Measurements from ENCODE around the gene GPC1.

The GPC1 gene

DNA sequence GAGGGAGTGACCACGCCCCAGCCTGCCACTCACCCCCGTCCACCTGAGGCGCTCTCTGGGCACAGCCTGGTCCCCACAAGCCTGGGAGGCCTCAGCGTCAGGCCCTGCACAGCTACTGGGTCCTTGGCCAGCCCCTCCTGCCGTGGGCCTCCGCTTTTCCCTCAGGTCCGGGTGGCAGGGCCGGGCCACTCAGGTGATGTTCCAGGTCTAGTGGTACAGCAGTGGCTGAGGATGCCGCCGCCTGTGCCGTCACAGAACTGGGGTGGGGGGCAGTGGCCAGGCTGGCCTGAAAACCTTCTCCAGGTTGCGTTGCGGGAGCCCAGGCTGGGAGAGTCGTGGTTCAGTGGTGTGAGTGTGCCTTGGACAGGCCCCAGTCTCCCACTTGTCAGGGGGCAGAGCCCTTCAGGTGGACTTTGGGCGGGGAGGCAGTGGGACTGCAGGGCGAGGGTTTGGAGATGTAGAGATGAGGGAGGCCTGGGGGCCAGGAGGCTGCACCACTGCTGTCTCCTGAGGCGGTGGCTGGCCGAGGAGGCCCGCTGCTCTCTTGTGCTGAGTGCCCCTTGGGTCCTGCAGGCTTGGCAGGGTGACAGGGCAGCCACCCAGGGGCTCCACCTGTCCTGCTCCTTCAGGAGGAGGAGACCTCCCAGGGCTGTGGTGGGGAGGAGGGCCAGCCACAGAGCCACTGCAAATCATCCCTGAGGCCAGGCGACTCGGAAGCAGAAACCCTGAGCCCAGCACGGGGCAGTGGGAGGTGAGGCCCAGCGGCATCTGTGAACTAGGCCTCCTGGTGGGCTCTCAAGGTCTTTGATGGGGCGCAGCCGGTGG, 7.6 kb downstream of the GPC1 start:
- no peak for DNase-seq (ENCODE audit: low read depth)

DNA sequence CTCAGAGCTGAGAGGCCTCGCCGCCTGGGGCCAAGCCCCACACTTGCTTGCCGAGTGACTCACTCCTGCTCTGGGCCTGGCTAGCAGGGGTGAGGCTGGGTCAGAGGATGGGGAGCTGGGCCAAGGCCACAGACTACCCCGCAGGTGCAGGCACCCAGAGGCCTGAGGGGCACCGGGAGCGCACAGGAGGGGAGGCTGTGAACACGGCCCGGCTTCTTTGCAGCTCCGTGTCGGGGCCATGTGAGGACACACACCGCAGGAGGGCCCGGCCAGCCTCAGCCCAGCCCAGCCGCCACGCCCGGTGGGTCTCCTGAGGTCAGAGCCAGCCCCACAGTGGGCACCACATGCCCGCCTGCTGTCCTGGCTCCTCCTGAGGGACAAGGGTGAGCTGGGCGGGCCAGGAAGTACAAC, 8.4 kb downstream of the GPC1 start:
- no peak for DNase-seq (ENCODE audit: low read depth)

DNA sequence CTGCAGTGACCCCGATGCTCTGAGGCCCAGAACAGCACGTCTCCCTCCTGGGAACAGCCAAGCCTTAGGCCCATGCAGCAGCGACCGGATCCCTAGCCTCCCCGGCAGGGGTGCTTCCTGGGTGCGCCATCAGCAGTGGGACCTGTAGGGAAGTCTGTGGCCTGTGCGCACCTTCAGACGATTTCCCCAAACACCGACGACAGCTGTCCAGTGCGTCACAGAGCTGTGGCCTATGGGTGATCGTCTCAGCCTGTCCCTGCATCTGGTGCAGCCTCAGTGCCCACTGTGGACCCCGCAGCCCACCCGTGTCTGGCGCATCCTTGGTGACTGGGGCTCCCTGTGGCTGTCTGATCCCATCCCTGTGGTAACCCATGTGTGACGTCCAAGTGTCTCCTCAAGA, 9.0 kb downstream of the GPC1 start:
- no peak for DNase-seq (ENCODE audit: low read depth)

DNA sequence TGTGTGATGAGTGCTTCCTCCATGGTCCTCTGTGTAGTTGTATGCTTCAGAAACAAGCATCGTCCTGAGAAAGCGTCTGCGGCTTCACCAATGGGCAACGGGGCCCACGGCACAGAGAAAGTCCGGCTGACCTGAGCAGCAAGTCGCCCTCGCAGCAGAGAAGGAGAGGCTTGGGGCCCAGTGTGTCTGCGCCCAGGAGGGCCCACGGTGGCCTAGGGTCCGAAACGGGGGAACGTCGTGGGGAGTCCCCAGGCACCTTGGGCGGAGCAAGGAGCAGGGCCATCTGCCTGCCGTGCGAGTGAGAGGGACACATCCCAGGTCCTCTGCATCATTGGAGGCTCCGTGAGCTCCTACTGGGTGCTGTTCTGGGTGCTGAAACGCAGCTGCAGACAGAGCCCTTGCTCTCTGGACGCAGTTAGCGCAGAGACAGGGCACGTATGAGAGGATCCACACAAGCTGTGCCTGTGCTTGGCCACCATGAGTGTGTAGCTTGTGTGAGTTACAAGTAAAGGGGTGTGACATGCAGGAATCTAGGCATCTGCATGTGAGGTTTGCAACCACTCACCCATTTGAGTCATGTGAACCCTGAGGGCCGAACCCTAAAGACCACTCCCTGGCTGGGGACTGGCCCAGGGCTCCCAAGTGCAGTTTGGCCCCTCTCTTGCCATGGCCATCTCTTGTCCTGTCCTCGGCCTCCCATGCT, 10.6 kb downstream of the GPC1 start:
- no peak for DNase-seq (ENCODE audit: low read depth)

DNA sequence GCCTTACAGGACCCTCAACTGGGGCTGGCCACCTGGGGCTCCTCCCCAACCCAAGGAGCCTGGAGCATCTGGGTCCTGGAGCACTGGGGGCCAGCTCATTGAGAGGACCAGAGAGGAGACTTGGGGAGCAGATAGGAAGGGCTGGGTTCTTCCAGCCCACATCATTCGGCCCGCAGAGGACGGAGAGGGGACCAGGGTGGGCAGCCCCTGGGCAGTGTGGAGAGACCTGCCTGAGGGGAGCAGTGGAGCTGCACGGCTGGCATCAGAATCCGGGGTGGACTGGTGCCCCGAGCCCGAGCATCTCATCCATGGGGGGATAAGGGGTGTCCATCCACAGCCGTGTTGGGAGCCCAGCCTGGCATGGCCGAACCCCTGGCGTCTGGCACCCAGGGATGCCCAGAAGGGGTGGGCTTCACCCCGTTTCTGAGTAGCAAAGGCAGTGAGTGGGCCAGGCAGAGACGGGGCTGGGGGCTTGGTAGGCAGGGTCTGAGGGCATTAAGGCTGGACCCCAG, 11.3 kb downstream of the GPC1 start:
- DNase-seq (ENCODE audit: low read depth): no peak

DNA sequence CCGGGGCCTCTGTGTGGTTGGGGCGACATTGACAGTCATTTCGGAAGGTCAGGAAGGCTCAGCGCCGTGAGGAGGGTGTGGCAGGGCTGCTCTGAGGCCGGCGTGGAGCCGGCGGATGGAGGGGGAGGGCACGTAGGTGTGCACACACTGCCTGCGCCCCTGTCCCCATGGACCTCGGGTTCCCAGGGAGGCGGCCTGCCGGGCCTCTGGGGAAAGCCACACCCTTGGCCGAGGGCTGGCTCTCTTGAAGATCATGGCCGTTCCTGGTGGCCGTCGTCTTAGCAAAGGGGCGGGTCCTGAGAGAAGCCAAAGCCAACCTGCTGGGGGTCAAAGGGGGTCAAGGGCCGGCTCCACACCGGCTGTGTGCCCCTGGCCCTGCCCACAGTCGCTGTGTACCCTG, 11.9 kb downstream of the GPC1 start:
- no peak for DNase-seq (ENCODE audit: low read depth)

DNA sequence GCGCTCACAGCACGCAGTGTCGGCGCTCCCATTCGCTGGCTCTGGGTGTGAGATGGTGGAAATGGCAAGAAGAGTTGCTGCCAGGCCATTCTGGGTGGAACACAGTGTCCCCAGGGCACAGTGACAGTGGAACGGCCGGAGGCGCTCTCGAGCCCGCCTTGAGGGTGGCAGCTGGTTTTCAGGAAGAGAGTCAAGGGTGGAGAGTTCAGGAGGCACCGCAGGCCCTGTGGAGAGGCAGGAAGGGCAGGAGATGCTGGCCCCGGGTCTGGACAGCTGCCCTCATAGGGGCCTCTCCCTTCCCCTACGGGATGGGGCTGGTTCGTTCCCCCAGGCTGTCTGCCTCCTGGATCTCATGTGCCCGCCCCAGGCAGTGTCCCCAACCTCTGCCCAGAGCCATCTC, 12.5 kb downstream of the GPC1 start:
- no peak for DNase-seq (ENCODE audit: low read depth)

DNA sequence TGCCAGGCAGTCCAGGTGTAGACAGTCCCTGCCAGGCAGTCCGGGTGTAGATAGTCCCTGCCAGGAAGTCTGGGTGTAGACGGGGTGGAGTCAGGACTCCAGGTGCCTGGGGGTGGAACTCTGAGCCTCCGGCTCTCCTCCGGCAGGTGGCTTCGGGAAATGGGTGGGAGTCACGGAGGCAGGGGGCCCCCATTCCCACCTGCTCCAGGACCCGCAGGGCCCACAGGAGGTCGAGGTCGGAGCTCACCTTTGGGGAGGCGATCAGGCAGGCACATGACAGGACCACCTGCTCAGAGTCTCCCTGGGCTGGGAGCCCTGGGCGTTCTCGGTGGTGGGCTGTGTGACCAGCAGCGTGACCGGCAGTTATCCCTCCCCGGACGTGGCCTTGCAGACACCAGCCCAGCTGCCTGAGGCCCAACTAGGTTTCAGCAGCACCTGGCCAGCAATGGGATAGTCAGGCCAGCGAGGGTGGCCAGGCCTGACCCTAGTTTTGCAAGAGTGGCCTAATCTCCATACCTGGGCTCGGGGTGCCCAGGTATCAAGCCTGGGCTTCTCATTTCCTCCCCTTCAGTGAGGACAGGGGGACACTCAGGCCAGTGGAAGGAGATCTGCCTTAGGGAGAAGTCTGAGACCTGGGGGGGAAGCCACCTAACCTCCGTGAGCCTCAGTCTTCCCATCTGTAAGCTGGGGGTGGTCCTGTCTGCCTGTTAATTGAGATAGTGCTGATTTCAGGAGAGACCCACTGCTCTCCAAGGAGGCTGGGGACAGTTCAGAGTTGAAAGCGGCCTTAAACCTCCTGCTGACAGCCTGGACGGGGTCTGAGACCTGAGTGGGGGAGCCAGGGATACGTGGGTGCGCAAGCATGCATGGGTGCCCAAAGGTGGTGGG, 13.2 kb downstream of the GPC1 start:
- DNase-seq (ENCODE audit: low read depth): no peak

DNA sequence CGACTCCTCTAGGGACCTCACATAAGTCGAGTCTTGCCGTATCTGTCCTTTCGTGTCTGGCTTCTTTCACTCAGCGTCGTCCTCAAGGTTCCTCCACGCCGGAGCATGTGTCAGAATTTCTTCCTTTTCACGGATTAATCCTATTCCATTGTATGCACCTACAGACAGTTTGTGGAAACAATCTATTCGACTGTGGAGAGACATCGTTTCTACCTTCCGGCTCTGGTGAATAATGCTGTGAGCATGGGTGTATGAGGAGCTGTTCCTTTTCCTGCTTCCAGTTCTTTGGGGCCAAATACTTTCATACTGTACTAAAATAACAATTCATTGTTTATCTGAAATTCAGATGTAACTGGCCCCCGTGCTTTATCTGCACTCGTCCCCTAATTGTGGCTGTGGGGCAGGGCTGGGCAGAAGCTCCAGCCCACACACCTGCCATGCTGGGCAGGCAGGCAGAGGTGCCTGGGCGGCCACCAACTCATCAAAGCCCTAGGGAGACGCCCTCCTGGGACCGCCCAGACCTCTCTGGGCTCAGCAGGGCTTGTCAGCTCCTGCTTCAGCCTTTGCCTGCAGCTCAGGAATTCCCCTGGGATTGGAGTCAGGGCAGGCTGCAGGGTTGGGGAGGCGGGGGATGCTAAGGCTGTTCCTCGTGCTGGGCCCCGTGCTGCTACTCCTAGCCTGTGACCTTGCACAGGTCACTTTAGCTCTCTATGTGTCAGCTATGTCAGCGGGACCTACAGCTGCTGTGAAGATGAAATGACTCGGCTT, 14.5 kb downstream of the GPC1 start:
- no peak for DNase-seq (ENCODE audit: low read depth)

DNA sequence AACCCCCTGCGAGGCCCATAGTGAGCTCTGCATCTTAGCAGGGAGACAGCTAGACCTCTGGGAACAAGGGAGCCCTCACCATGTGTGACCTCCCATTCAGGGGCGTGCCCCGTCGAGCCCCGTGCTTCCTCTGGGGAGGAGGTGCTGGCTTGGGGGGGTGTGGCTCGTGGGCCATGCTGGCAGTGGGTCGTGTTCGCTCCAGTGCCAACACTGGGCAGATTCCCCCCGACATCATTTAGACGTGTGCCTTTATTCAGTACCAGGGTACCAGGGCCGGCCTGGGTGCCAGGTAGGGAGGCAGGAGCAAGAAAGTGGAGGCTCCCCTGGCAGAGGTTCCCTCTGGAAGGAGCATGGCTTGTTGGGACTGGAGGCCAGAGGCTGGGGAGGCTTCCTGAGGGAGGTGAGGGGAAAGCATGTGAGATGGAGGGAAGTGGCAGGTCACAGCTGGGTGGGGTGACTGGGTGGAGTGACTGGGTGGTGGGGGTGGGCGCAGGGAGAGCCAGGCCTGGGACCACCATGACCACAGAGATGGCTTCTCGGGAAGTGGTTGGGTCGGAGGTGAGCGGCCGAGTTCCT, 15.2 kb downstream of the GPC1 start:
- no peak for DNase-seq (ENCODE audit: low read depth)

DNA sequence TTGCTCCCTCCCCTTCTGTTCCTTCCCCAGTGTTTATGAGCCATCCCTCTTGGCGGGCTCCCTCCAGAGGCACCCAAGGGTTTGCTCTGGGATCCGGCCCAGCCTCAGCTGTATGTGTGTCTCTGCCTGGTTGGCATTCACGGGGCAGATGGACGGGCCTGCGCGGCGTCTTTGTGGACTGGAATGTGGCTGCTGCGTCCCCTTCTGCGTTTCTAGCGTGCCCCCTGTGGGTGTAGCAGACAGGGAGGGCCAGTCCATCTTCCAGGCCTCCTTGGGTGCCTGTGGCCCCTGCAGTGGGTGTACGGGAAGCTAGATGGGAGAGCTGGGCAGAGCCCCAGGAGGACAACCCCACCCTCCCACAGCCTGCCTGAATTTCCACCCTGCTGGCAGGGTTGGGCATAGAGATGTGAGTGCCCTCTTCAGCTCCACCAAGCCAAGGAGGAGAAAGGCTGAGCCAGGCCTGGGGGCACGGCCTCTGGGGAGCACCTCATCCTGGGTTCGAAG, 15.7 kb downstream of the GPC1 start:
- DNase-seq (ENCODE audit: low read depth): no peak

DNA sequence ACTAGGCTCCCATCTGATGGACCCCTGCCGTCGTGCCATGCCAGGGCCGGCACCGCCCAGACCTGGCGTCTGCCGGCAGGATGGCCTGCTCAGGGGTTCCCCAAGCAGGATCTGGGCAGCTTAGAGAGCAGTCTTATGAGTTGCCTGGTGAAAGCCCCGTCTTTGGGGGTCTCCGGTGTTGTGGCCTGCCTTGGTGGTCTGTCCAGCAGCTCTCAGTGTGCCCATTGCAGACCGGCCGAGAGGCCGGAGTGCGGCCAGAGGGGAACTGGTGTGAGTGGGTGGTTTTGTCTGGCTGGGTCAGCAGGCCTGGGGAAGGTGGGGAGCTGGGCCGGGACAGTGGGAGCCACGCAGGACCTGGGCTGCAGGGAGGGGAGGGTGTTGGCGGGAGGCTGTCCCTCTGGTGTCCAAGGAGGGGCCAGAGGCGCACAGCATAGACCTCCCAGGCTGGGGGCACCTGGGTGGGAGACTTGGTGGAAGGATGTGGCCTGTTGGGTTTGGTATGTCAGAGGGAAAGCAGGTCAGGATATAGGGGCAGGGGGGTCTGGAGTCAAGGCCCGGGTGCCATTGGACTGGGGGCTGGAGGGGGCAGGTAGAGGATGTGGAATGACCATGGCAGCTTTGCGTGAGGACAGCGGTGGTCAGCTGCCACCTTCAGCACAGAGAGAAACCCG, 16.5 kb downstream of the GPC1 start:
- no peak for DNase-seq (ENCODE audit: low read depth)

DNA sequence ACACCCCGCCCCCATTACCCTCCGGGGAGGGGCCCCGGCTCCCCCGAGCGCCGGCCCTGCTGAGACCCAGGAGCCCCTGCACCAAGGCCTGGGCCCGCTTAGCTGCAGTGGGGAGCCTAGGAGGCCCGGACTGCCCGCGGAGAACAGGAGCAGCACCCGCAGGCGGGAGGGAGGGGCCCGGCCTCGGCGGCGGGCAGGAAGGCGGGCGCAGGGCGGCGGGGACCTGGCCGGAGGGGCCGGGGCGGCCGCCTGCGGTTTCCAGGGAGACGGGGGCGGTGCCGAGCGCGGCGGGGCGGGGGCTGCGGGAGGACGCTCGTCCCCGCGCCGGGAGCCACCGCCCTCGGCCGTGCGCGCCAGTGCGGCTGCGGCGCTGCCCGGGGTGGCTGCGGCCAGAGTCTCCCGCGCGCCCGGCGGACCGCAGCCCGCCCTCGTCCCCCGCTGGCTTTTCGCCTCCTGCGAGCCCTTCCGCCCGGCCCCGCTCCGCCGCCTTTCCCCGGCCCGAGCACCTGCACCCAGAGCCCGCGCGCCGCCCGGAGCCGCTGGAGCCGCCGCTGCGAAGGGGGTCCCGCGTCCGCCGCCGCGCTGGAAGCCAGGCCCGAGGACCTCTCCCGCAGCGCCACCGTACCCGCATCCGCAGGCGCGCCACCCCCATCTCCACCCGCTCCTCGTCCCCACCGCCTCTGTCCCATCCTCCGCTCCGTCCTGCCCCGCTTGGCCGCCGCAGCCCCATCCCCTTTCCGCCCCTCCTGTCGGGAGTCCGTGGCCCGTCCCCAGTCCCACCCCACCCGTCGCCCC, 17.2 kb downstream of the GPC1 start:
- no peak for DNase-seq (ENCODE audit: low read depth)

DNA sequence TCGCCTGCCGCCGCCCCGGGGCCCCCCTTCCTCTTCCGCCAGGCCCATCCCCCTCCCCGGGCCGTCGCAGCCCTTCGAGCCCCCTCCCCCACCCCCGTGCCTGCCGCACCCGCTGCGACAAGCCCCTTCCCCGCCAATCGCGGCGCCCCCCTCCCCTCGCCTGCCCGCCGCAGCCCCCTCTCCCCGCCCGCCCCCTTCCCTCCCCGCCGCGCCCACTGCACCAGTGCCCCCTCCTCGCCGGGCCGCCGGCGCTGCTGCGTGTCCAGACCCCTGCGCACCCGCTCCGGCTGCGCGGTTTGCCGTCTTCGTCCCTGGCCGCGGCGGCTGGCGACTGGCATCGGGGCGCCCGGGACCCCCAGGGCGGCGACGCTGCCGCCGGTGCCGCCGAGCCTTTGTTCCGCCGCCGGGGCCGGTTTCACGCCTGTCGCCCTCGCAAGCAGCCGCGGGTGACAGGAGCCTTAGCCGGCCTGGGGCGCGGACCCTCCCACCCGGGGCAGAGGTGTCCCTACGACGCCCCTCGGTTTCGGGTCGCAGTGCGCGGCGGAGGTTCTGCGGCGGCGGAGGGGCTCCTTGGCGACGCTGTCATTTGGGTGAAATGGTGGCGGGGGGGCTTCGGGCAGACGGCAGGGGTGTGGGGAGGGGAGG, 18.1 kb downstream of the GPC1 start:
- no peak for DNase-seq (ENCODE audit: low read depth)

DNA sequence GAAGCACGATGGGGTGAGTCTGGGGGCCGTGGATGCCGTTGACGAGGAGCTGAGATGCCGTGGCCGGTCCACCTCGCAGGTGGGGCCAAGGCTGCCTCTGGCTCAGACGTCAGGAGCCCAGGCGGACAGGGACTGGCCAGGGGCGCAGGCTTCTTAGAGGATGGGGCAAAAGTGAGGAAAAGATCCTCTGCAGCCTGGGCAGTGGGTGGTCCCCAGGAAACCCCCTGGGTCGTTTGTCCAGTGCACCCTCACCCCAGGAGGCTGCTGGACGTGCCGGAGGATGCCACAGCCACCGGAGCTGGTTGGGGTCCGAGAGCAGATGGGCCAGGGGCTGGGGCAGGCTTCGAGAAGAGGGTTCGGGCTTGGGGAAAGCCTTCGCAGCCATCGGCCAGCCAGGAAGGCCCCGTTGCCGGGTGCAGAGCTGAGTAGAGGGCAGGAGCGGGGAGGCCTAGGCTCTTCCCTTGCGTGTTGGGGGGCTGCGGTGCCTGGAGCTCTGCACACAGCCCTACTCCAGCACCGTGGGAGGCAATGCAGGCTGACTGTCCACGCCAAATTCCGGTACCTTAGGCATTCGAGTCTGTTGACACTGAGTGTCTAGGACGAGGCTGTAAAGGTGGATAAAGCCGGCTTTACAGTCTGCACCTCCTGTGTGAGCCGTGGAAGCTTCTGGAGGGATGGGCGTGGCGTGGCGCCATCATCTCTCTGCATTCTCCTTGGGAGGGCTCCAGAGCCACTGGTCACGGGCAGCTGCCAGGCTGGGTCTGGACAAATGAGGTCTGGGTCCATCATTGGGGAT, 18.8 kb downstream of the GPC1 start:
- DNase-seq (ENCODE audit: low read depth): no peak

DNA sequence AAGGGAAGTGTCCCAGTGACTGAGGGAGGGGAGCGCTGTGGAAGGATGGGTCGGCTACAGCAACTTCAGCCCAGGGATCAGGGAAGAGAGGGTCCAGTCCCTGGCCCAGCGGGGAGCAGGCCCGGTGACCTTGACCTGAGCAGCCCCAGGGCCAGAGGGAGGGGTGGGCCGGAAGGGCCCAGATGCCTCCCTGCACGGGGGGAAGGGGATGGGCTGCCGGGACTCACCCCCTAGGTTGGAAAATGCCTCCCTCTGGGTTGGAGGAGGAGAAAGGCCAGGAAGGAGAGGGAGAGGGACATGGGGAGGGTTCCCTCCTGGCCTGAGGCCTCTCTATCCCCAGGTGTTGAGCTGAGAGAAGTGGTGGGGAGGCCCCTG, 19.8 kb downstream of the GPC1 start:
- no peak for DNase-seq (ENCODE audit: low read depth)

DNA sequence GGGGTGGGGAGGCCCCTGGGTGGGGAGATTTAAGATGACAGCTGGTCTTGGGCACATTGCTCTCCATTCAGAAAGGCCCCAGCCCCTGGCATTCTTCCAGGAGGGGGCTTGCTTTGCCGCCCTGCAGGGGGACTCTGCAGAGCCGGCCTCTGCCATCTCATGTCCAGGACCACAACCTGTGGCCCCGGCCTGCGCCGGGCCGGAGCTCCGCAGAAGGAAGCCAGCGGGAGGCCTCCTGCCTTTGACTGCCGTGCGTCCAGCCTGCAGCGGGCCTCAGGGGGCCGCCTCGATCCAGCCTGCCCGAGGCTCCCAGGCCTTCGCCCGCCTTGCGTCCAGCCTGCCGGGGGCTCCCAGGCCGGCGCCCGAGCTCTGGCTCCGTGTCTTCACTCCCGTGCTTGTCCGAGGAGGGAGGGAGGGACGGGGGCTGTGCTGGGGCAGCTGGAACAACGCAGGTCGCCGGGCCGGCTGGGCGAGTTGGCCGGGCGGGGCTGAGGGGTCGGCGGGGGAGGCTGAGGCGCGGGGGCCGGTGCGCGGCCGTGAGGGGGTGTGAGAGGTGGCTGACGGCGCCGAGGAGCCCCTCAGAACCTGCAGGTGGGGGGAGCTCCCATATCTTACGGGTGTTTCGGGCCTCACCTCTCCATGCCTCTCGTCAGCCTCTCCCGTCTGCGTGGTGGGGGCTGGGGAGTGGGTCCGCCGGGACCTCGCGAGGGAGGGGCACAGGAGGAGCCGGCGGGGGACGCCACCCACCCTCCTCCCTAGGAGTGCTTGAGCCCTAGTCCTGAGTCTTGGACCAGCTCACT, 20.4 kb downstream of the GPC1 start:
- no peak for DNase-seq (ENCODE audit: low read depth)

Data from GM04503 (cell line).